ENCODE measurements around the gene OR52E2. TPM values are rescaled to one million over a fixed set of nuclear protein-coding genes. Genes with fewer than 3 reads are reported as not detected.

Gene OR52E2
- polyA plus RNA-seq, 1 of the 3 experiments (the other 2 are of a cell fraction): not detected

DNA sequence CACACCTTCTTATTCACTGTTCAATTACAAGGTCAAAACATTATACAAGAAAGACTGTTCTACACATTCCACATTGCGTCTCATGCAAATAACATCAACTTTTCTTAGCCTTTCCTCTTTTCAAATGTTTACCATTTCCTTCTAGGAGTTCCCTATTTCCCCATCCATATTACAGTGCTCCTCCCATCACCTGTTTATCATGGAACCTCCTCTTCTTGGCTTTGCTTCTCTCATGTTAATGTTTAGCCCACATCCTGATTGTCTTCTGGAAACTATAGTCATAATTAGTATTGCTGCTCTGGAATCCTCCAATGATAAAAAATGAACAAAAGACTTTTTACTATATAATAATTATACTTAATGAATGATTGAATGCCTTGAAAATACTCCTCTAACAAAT, 31.2 kb upstream of the OR52E2 start:
- ChIA-PET POLR2A (no interaction called here), CTCF (no interaction called here)
- Histone ChIP-seq H3K4me1 (ENCODE audit: control insufficient read depth in 1 of 2, insufficient read depth in 2 of 2, low read depth in 1 of 2, low read length in 1 of 2) (no peaks in the 10 kb centered on the region), H3K27ac (ENCODE audit: low read depth in 2 of 2, low read length in 1 of 2) (no peak overlapping the region), H3K9me2 (no peaks in the 10 kb centered on the region), H2AFZ (ENCODE audit: low read depth) (no peak overlapping the region), H4K20me1 (ENCODE audit: insufficient read depth) (no peaks in the 10 kb centered on the region), H3K9ac (no peak overlapping the region), H3K4me3 (ENCODE audit: low read depth in 2 of 2, low read length in 1 of 2) (no peak overlapping the region), H3K36me3 (replicated peaks in 1 of 2; ENCODE audit: control insufficient read depth in 1 of 2, insufficient read depth in 2 of 2, low read length in 1 of 2) (no peaks in the 10 kb centered on the region), H3K4me2 (no peak overlapping the region), H3K27me3 (ENCODE audit: insufficient read depth) (no peaks in the 10 kb centered on the region; the same call in 1 of the 2 replicates), H3K79me2 (ENCODE audit: insufficient read depth) (no peaks in the 10 kb centered on the region), H3K9me3 (no peaks in the 10 kb centered on the region), H3F3A (replicated peaks; ENCODE audit: insufficient read depth) (no peaks in the 10 kb centered on the region)
- 10% methylated on average over 1 of the region's 1 CpG for WGBS (ENCODE audit: low lambda C conversion rate)
- TF ChIP-seq CHD2 (IDR thresholded peaks at IDR 0.05; ENCODE audit: low read length, partially characterized antibody): no peak
- DNase-seq: no peak

DNA sequence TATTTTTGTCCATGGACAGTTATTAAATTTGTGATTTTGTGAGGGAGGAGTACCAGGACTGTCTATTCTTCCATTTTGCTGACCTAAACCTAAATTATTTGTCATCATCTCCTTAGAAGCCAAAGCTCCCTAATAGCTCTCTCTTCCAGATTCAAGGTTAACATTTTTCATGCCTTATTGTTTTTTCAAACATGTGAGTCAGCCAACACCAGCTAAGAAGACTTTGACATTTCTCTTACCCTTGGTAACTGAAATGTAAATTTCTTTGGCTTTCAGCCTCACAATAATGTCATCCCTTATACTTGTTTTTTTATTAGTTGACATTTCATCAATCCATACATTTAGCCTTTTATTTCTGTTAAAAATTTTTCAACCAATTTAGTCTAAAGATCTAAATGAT, 29.1 kb upstream of the OR52E2 start:
- Histone ChIP-seq H3K9me2 (no peaks in the 10 kb centered on the region), H3K4me1 (ENCODE audit: control insufficient read depth in 1 of 2, insufficient read depth in 2 of 2, low read depth in 1 of 2, low read length in 1 of 2) (no peaks in the 10 kb centered on the region), H3K79me2 (ENCODE audit: insufficient read depth) (no peaks in the 10 kb centered on the region), H3K4me3 (ENCODE audit: low read depth in 2 of 2, low read length in 1 of 2) (no peak overlapping the region), H3F3A (replicated peaks; ENCODE audit: insufficient read depth) (no peaks in the 10 kb centered on the region), H3K36me3 (replicated peaks in 1 of 2; ENCODE audit: control insufficient read depth in 1 of 2, insufficient read depth in 2 of 2, low read length in 1 of 2) (no peaks in the 10 kb centered on the region), H3K9ac (no peak overlapping the region), H3K27me3 (ENCODE audit: insufficient read depth) (peaks cover 5% of the 10 kb centered on the region; the same call in 1 of the 2 replicates), H3K4me2 (no peak overlapping the region), H3K27ac (ENCODE audit: low read depth in 2 of 2, low read length in 1 of 2) (no peak overlapping the region), H4K20me1 (ENCODE audit: insufficient read depth) (no peaks in the 10 kb centered on the region), H3K9me3 (no peaks in the 10 kb centered on the region), H2AFZ (ENCODE audit: low read depth) (no peak overlapping the region)
- POLR2A ChIA-PET: no interaction called here
- CTCF ChIA-PET: interaction anchor here (1.1 kb wide), 1 partner anchor 27 kb away, joined by 3 read pairs; no protein-coding TSS in a partner anchor
- DNase-seq: no peak
- TF ChIP-seq YY1 (IDR thresholded peaks at IDR 0.05; ENCODE audit: low read depth) (no peak), RXRA (IDR thresholded peaks at IDR 0.05; ENCODE audit: borderline replicate concordance, low read depth) (no peak), MEF2A (IDR thresholded peaks at IDR 0.05; ENCODE audit: borderline replicate concordance, low read depth) (no peak), RAD21 (IDR thresholded peaks at IDR 0.05; ENCODE audit: low read length) (no peak), EP300 (IDR thresholded peaks at IDR 0.05; ENCODE audit: borderline replicate concordance in 1 of 2, low read depth in 1 of 2, low read length in 1 of 2) (no peak), SMC3 (IDR thresholded peaks at IDR 0.05; ENCODE audit: low read depth, low read length) (no peak)
- TF ChIP-seq, protein P1, sequence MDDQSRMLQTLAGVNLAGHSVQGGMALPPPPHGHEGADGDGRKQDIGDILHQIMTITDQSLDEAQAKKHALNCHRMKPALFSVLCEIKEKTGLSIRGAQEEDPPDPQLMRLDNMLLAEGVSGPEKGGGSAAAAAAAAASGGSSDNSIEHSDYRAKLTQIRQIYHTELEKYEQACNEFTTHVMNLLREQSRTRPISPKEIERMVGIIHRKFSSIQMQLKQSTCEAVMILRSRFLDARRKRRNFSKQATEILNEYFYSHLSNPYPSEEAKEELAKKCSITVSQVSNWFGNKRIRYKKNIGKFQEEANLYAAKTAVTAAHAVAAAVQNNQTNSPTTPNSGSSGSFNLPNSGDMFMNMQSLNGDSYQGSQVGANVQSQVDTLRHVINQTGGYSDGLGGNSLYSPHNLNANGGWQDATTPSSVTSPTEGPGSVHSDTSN (IDR thresholded peaks at IDR 0.05): no peak
- TF ChIP-seq, protein P2, sequence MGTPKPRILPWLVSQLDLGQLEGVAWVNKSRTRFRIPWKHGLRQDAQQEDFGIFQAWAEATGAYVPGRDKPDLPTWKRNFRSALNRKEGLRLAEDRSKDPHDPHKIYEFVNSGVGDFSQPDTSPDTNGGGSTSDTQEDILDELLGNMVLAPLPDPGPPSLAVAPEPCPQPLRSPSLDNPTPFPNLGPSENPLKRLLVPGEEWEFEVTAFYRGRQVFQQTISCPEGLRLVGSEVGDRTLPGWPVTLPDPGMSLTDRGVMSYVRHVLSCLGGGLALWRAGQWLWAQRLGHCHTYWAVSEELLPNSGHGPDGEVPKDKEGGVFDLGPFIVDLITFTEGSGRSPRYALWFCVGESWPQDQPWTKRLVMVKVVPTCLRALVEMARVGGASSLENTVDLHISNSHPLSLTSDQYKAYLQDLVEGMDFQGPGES (IDR thresholded peaks at IDR 0.05; ENCODE audit: low read depth, low read length): no peak
- TF ChIP-seq, protein P3, sequence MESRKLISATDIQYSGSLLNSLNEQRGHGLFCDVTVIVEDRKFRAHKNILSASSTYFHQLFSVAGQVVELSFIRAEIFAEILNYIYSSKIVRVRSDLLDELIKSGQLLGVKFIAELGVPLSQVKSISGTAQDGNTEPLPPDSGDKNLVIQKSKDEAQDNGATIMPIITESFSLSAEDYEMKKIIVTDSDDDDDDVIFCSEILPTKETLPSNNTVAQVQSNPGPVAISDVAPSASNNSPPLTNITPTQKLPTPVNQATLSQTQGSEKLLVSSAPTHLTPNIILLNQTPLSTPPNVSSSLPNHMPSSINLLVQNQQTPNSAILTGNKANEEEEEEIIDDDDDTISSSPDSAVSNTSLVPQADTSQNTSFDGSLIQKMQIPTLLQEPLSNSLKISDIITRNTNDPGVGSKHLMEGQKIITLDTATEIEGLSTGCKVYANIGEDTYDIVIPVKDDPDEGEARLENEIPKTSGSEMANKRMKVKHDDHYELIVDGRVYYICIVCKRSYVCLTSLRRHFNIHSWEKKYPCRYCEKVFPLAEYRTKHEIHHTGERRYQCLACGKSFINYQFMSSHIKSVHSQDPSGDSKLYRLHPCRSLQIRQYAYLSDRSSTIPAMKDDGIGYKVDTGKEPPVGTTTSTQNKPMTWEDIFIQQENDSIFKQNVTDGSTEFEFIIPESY (IDR thresholded peaks at IDR 0.05; ENCODE audit: borderline replicate concordance, low read depth): no peak
